ENCODE measurements around the gene DISP2.

- no peak for TF ChIP-seq CTCF (IDR thresholded peaks at IDR 0.05; ENCODE audit: insufficient read depth, low read depth, low read length)
- no peak for TF ChIP-seq EZH2 (IDR thresholded peaks at IDR 0.05; ENCODE audit: insufficient read depth, low read length)
Observed at GRCh38 chr15:40338921-40339620, 18.9 kb upstream of the DISP2 start.
